ENCODE results near the gene HLA-F. TPM values are rescaled to one million over a fixed set of nuclear protein-coding genes. Genes with fewer than 3 reads are reported as not detected.

Gene HLA-F
- polyA plus RNA-seq, 1 donor = 8.2 TPM

DNA sequence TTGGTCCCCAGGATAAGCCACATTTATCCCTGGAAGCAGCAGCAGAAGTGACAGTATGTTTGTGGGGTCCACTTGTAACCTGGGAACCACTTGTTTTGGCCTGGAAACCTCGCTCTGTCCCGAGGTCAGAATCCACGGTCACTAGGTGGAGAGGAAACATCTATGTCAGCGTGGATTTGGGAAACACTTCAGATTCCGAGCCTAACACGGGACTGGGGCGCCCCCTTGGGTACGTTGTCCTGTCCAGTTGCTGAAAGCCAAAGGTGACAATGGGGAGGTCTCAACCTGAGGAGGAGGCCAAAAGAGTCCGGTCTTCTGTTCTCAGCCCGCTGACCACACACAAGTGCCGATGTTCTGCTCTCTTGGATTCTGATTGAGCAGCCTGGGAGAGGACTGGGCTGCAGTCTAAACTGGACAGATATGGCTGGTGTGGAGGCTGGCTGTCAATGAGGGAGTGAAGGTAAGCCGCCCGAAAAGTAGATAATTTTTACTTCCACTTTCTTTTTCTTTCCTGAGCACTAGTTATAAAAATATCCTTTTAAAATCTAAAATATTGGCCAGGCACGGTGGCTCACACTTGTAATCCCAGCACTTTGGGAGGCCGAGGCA is 37.4 kb upstream of the HLA-F start:
- H3K4me3 ChIP-seq (ENCODE audit: low read length) = no peak overlapping the region

DNA sequence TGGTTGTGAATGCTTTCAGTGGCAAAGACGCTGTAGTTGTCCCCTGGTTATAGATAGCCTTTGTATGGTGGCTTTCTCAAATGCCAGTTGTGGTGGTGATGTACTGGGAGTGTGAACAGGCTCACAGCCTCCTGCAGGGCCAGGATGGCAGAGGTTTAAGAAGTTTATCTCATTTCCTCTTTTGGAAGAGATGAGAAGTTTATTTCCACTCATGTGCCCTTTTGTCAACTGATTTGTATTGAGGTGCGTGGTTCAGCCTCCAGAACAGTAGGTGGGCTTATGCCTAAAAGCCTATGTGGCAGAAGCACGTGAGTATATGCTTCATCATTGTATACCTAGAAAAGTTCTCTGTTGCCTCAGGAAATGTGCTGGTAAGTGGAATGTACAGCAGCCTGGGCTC is 28.6 kb upstream of the HLA-F start:
- Histone ChIP-seq H3K4me3 (ENCODE audit: low read length) (no peak overlapping the region), H3K27ac (ENCODE audit: low read length) (no peak overlapping the region), H3K9me3 (ENCODE audit: control insufficient read depth, low read depth, low read length) (no peaks in the 10 kb centered on the region), H3K4me1 (ENCODE audit: control insufficient read depth, insufficient read depth, low read length) (no peaks in the 10 kb centered on the region), H3K27me3 (ENCODE audit: control insufficient read depth, insufficient read depth, low read length) (no peaks in the 10 kb centered on the region), H3K36me3 (ENCODE audit: control insufficient read depth, insufficient read depth, low read length) (no peaks in the 10 kb centered on the region)
- no peak for DNase-seq
- WGBS (ENCODE audit: insufficient coverage, low lambda C conversion rate) = no CpG with 5 or more reads among the region's 3 CpGs

More for the DNA sequence above, 37.4 kb upstream of the HLA-F start:
- 20% methylated on average over 1 of the region's 15 CpGs for WGBS (ENCODE audit: insufficient coverage, low lambda C conversion rate)
- H3K4me1 ChIP-seq (ENCODE audit: control insufficient read depth, insufficient read depth, low read length) = no peaks in the 10 kb centered on the region
- H3K9me3 ChIP-seq (ENCODE audit: control insufficient read depth, low read depth, low read length) = no peaks in the 10 kb centered on the region
- H3K36me3 ChIP-seq (ENCODE audit: control insufficient read depth, insufficient read depth, low read length) = no peaks in the 10 kb centered on the region
- H3K27me3 ChIP-seq (ENCODE audit: control insufficient read depth, insufficient read depth, low read length) = peaks cover 10% of the 10 kb centered on the region
- no peak for DNase-seq
- no peak overlapping the region for H3K27ac ChIP-seq (ENCODE audit: low read length)

DNA sequence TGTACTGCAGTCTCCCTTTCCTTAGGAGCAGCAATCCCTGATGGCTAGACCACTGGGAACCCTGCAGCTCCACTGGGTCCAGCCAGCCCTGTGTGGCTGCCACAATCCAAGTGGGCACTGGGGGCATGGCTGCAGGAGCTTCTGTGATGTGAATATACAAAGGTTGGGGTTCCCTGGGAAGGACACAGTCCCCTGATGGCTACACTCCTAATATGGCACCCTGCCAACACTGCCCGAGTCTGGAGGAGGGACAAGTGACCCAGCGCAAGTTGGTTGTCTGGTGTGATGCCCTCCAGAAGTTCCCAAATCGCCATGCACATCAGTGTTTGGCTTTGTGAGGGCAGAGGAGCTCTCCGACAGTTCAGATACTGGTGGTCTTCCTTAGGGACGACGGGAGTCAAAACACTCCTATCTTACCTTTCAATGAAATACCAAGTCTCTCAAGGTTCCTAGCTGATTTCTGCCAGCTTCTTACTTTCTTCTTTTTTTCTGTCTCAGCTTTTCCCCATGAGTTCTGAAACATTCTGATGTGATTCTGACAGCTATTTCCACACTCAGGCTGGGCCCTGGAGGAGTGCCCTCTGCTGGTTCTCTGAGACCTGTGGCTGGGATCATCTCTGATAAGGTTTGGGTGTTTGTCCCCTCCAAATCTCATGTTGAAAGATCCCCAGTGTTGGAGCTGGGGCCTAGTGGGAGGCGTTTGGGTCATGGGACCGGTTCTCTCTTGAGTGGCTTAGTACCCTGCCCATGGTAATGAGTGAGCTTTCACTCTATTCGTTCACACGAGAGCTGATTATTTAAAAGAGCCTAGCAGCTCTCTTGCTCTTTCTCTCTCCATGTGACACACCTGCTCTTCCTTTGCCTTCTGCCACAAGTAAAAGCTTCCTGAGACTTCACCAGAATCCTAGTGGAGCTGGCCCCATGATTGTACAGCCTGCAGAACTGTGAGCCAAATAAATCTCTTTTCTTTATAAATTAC is 26.8 kb upstream of the HLA-F start:
- WGBS (ENCODE audit: insufficient coverage, low lambda C conversion rate) = 40% methylated on average over 2 of the region's 10 CpGs
- Histone ChIP-seq H3K36me3 (ENCODE audit: control insufficient read depth, insufficient read depth, low read length) (no peaks in the 10 kb centered on the region), H3K27me3 (ENCODE audit: control insufficient read depth, insufficient read depth, low read length) (no peaks in the 10 kb centered on the region), H3K27ac (ENCODE audit: low read length) (no peak overlapping the region), H3K9me3 (ENCODE audit: control insufficient read depth, low read depth, low read length) (no peaks in the 10 kb centered on the region), H3K4me3 (ENCODE audit: low read length) (no peak overlapping the region), H3K4me1 (ENCODE audit: control insufficient read depth, insufficient read depth, low read length) (no peaks in the 10 kb centered on the region)
- no peak for DNase-seq

DNA sequence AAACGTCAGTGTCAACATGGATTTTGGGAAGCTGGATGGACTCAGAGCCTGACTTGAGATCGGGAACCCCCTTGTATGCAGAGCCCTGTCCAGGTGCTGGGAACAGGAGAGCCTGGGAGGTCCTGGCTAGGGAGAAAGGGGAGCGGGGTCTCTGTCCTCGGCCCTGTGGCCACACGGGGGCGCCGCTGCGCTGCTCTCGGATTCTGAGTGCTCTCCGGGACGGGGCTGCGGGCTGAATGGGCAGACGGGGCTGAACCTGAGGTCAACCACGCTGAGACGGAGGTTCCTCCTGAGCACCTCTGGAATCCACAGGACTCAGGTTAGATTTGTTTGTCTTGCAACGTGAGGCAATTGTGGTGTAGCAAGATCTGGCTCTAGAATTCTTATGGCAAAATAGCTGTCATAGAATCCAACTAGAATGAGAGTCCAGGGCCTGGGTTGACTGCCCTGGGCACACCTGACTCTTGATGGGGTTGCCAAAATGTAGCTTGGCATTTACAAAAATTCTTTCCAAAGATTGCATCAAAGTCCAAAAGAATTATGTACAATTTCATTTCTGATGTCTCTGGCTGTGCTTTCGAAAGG is 20.6 kb upstream of the HLA-F start:
- Histone ChIP-seq H3K4me3 (ENCODE audit: low read length) (no peak overlapping the region), H3K36me3 (ENCODE audit: control insufficient read depth, insufficient read depth, low read length) (no peaks in the 10 kb centered on the region), H3K27me3 (ENCODE audit: control insufficient read depth, insufficient read depth, low read length) (peaks cover 13% of the 10 kb centered on the region), H3K9me3 (ENCODE audit: control insufficient read depth, low read depth, low read length) (no peaks in the 10 kb centered on the region), H3K27ac (ENCODE audit: low read length) (no peak overlapping the region), H3K4me1 (ENCODE audit: control insufficient read depth, insufficient read depth, low read length) (no peaks in the 10 kb centered on the region)
- no peak for DNase-seq
- no CpG with 5 or more reads among the region's 17 CpGs for WGBS (ENCODE audit: insufficient coverage, low lambda C conversion rate)

DNA sequence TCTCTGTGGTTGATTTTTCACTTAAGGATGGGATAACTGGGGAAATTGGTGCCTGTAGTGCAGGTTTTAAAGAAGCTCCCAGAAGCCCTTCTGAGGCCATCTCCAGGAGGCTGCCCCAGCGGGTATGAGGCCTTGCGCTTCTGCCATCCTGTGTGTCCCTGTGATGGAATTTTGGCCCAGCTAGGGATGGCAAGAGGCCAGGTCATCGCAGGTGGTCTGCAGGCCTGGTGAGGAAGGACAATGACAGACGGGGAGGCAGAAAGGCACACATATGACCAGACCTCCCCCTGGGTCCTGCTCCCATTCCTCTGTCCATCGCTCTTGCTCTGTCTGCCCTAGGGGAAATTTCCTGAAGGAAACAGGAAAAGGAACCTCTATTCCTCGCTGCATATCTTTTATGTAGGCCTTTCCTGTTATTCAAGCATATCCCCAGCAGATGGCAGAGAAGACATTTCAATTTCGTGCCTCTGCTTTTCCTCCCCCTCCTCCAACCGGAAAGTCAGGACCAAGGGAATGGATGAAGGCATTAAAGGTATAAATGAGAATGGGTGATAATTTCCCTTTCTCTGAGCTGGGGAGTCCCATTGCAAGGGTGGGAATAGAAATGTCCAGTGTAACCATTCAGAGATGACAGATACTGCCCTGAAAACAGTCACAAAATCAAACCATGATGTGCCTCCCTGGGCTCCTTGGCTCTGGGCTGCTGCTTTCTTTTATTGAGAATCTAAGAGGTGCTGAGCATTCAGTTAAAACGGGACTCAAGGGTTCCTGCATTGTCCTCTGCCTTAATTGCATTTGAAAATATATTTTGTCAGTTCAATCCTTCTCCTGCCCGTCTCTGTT is 17.6 kb upstream of the HLA-F start:
- Histone ChIP-seq H3K27me3 (ENCODE audit: control insufficient read depth, insufficient read depth, low read length) (peaks cover 30% of the 10 kb centered on the region), H3K9me3 (ENCODE audit: control insufficient read depth, low read depth, low read length) (no peaks in the 10 kb centered on the region), H3K4me3 (ENCODE audit: low read length) (no peak overlapping the region), H3K36me3 (ENCODE audit: control insufficient read depth, insufficient read depth, low read length) (no peaks in the 10 kb centered on the region), H3K27ac (ENCODE audit: low read length) (no peak overlapping the region), H3K4me1 (ENCODE audit: control insufficient read depth, insufficient read depth, low read length) (no peaks in the 10 kb centered on the region)
- WGBS (ENCODE audit: insufficient coverage, low lambda C conversion rate) = 78% methylated on average over 1 of the region's 10 CpGs
- peak; percentile 14 to 31 for DNase-seq

DNA sequence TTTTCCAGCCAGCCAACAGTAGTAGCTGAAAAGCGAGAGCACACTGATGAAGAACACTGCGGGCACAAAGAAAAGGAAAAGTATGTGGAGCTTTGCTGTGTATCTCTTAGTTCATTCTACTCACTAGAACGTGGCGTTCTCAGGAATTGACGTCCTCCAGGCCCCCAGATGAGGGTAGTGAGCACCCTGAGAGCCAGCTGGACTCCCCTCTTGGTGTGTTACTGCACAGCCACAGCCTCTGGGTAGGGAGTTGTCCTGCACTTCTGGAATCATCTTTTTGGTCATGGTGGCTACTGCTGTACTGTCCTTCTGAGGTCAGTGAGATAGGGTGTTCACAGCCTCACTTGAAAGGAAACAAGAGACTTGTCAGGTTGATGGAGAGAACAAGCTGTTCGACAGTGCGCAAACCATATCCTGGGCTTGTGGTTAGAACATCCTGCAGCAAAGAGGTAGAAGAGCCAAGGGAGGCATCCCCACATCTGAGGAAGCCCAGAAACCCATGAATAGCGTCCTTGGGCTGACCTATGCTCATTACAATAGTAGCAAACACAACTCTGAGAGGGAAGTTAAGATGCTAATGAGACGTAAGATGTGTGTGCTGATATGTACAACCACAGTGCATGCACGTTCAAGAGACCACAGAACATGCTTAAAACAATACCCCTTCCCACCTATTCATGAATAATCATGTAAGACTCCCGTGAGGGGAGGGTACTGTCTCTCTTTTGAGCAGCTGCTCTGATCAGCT is 14.6 kb upstream of the HLA-F start:
- Histone ChIP-seq H3K4me1 (ENCODE audit: control insufficient read depth, insufficient read depth, low read length) (no peaks in the 10 kb centered on the region), H3K27ac (ENCODE audit: low read length) (no peak overlapping the region), H3K36me3 (ENCODE audit: control insufficient read depth, insufficient read depth, low read length) (no peaks in the 10 kb centered on the region), H3K4me3 (ENCODE audit: low read length) (no peak overlapping the region), H3K9me3 (ENCODE audit: control insufficient read depth, low read depth, low read length) (no peaks in the 10 kb centered on the region), H3K27me3 (ENCODE audit: control insufficient read depth, insufficient read depth, low read length) (peaks cover 29% of the 10 kb centered on the region)
- peak in 1 of 2 donors; percentile 17 for DNase-seq
- no CpG with 5 or more reads among the region's 11 CpGs for WGBS (ENCODE audit: insufficient coverage, low lambda C conversion rate)

DNA sequence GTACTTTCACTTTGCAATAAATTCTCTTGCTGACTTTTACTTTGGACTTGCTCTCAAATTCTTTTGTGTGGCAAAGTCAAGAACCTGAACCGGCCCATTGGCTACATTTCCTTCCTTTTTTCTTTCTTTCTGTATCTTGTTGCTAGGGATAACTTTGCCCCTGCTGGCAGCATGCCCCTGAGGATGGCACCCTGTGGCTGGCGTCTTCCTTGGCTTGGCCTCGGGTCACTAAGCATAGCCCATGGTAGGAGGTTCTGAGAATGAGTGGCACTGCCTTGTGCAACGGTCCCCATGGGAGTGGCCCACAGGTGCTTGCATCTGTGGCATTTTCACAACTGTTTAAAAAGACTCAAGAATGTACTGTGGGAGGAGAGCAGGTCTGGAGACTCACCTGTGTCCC is 14.0 kb upstream of the HLA-F start:
- H3K9me3 ChIP-seq (ENCODE audit: control insufficient read depth, low read depth, low read length) = no peaks in the 10 kb centered on the region
- peaks cover 29% of the 10 kb centered on the region for H3K27me3 ChIP-seq (ENCODE audit: control insufficient read depth, insufficient read depth, low read length)
- H3K4me1 ChIP-seq (ENCODE audit: control insufficient read depth, insufficient read depth, low read length) = no peaks in the 10 kb centered on the region
- H3K4me3 ChIP-seq (ENCODE audit: low read length) = no peak overlapping the region
- no peak for DNase-seq
- no peak overlapping the region for H3K27ac ChIP-seq (ENCODE audit: low read length)
- H3K36me3 ChIP-seq (ENCODE audit: control insufficient read depth, insufficient read depth, low read length) = no peaks in the 10 kb centered on the region
- WGBS (ENCODE audit: insufficient coverage, low lambda C conversion rate) = no CpG with 5 or more reads among the region's 4 CpGs

DNA sequence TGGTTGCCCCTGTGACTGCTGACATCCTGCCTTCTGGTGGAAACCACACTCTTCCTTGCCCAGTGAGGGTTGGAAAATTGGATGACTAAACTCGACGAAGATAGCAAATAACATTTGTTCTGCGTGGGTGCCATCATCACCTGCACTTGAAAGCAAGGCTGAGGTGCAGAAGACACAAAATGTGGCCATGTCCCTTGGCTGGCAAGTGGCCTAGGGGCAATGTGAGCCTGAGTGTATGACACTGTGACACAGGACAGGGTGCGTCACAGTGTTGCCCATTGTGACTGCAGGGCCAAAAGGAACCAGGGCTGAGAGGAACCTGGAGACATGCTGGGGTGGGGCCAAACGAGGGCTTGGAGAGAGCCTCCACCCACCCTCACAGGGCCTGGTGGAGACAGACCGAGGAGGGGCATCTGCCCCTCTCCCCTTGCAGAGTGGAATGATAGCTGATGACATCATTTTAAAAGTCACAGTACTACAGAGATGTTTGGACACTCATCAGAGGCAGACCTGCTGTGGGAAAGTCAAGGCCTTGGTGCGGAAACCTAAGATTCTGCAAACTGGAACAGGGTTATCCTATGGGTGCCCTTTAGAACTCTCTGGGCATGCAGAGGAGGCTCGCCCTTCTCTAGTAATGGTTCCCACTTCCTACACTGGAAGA is 12.8 kb upstream of the HLA-F start:
- Histone ChIP-seq H3K4me1 (ENCODE audit: control insufficient read depth, insufficient read depth, low read length) (no peaks in the 10 kb centered on the region), H3K27me3 (ENCODE audit: control insufficient read depth, insufficient read depth, low read length) (peaks cover 33% of the 10 kb centered on the region), H3K36me3 (ENCODE audit: control insufficient read depth, insufficient read depth, low read length) (no peaks in the 10 kb centered on the region), H3K27ac (ENCODE audit: low read length) (no peak overlapping the region), H3K4me3 (ENCODE audit: low read length) (no peak overlapping the region), H3K9me3 (ENCODE audit: control insufficient read depth, low read depth, low read length) (no peaks in the 10 kb centered on the region)
- no peak for DNase-seq
- WGBS (ENCODE audit: insufficient coverage, low lambda C conversion rate) = 83% methylated on average over 1 of the region's 8 CpGs

DNA sequence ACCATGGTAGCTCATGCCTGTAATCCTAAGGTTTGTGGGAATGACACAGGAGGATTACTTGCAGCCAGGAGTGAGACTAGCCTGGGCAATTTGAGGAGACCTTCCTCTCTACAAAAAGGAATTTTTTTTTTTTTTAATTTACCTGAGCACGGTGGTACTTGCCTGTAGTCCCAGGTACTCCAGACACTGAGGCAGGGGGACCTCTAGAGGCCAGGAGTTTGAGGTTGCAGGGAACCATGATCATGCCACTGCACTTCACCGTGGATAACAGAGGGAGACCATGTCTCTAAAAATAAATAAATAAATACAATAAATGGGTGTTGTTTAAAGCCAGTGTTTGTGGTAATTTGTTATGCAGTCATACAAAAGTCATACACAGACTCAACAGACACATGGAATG is 2.4 kb upstream of the HLA-F start:
- Histone ChIP-seq H3K27ac (ENCODE audit: low read length) (no peak overlapping the region), H3K4me3 (ENCODE audit: low read length) (no peak overlapping the region), H3K4me1 (ENCODE audit: control insufficient read depth, insufficient read depth, low read length) (peaks cover 4% of the 10 kb centered on the region), H3K27me3 (ENCODE audit: control insufficient read depth, insufficient read depth, low read length) (peaks cover 42% of the 10 kb centered on the region), H3K36me3 (ENCODE audit: control insufficient read depth, insufficient read depth, low read length) (peaks cover 9% of the 10 kb centered on the region), H3K9me3 (ENCODE audit: control insufficient read depth, low read depth, low read length) (no peaks in the 10 kb centered on the region)
- WGBS (ENCODE audit: insufficient coverage, low lambda C conversion rate) = no CpG with 5 or more reads among the region's 2 CpGs
- DNase-seq = no peak

All from large intestine (tissue), 3 donors.